Right cardiac atrium (tissue), 5 donors: Measurements from ENCODE around the gene GARNL3. TPM values are rescaled to one million over a fixed set of nuclear protein-coding genes. Genes with fewer than 3 reads are reported as not detected.

ENCODE experiments used
- ATAC-seq, 2 donors: fragments of 200-7000 bp; cut with Tn5 transposase; one replicate each; pipeline versions ENCODE4 v1.8.0 to v1.9.1; 2020; ENCODE audit warnings: moderate library complexity in 2 of 2, mild to moderate bottlenecking in 1 of 2
- DNase-seq, 3 donors: peaks; one replicate each; pipeline ENCODE4 v3.0.0-alpha.2; 2020
- H3K27ac ChIP-seq: one replicate; pipeline ENCODE4 v1.5.1; 2013; ENCODE audit warnings: mild to moderate bottlenecking, low read length, control low read depth, moderate library complexity
- H3K27me3 ChIP-seq: one replicate; pipeline ENCODE4 v1.6.1; 2013; ENCODE audit not compliant: control insufficient read depth, insufficient read depth
- H3K4me1 ChIP-seq: one replicate; pipeline ENCODE4 v1.6.1; 2013; ENCODE audit warnings: low read length; ENCODE audit not compliant: control insufficient read depth, insufficient read depth
- H3K4me3 ChIP-seq: one replicate; pipeline ENCODE4 v1.5.1; 2013; ENCODE audit warnings: low read length, control low read depth
- H3K9me3 ChIP-seq: one replicate; pipeline ENCODE4 v1.6.1; 2013; ENCODE audit warnings: low read length; ENCODE audit not compliant: control insufficient read depth
- WGBS: extraction: QIAGEN DNeasy Blood & Tissue Kit; methylation state at CpG from one replicate; pipeline ENCODE4 v1.1.7; 2013; 5-methylcytosine and 5-hydroxymethylcytosine counted together
- intact Hi-C, 4 donors: fragments of 100-400 bp; cut with DNase I; formaldehyde crosslinking; loops; one replicate each; pipeline versions ENCODE4 v1.11.0 to v1.14.0; 2022 to 2023
- polyA plus RNA-seq: library from polyadenylated mRNA; stranded (reverse); fragments of 200-250 nt; gene quantifications from one replicate; pipeline ENCODE4 v1.2.3, GENCODE V29; 2013
- total RNA-seq, 4 donors: library from RNA; stranded (reverse); fragmentation: NEBNext Ultra II Directional; extraction: Animal tissue kit (Norgen Biotek cat#: 25700); gene quantifications; one replicate each; pipeline ENCODE4 v1.2.1, GENCODE V29; 2021
- donor health status: healthy with polysubstance abuse.
- donor health status: DM: no; HTN: yes; CAD: no.
- donor health status: DM: no; HTN: no; CAD: no.
- donor health status: DM: no; HTN: yes; CAD: no; lungs with severe emphysema.
- donor health status: DM: yes; HTN: yes; CAD: no.

The GARNL3 gene
- total and polyA plus RNA-seq, 5 donors: 9.1 to 24.2 (median 16.4) TPM

- H3K4me3 ChIP-seq: peak overlapping the region; percentile 76
- no peak for ATAC-seq
- no peak for DNase-seq
- 1% methylated on average over 9 of the region's 9 CpGs for WGBS
- no peaks in the 10 kb centered on the region for H3K27me3 ChIP-seq
- no peaks in the 10 kb centered on the region for H3K9me3 ChIP-seq
- intact Hi-C loops: no loop called here
- H3K4me1 ChIP-seq: no peaks in the 10 kb centered on the region
- peak overlapping the region; percentile 96 for H3K27ac ChIP-seq
Measured at GRCh38 chr9:127423476-127423933, 158.9 kb downstream of the GARNL3 start.

GRCh38 chr9:127423934-127424675 is 159.5 kb downstream of the GARNL3 start, which contains the start of gene ZNF79:
Gene ZNF79, plus strand, starts transcription at chr9:127424382. Its CDS starts 406 bp downstream, at chr9:127424788.
- peak; percentile 94 to 98 (median 98) for DNase-seq
- Histone ChIP-seq H3K9me3 (no peaks in the 10 kb centered on the region), H3K4me1 (no peaks in the 10 kb centered on the region), H3K27me3 (no peaks in the 10 kb centered on the region), H3K4me3 (peak within 1 kb of the TSS; percentile 76), H3K27ac (peak within 1 kb of the TSS; percentile 96)
- ATAC-seq: peak; percentile 98
- under 1% methylated on average over 54 of the region's 54 CpGs for WGBS
- intact Hi-C loops: no loop called here

GRCh38 chr9:127424676-127424999 is 160.1 kb downstream of the GARNL3 start:
- intact Hi-C loops: no loop called here
- Histone ChIP-seq H3K27me3 (no peaks in the 10 kb centered on the region), H3K4me3 (peak overlapping the region; percentile 76), H3K4me1 (no peaks in the 10 kb centered on the region), H3K9me3 (no peaks in the 10 kb centered on the region), H3K27ac (peak overlapping the region; percentile 96)
- WGBS: under 1% methylated on average over 13 of the region's 13 CpGs
- ATAC-seq (no peak), DNase-seq (no peak)

GRCh38 chr9:127426756-127427155 is 162.2 kb downstream of the GARNL3 start:
- Histone ChIP-seq H3K9me3 (no peaks in the 10 kb centered on the region), H3K4me1 (no peaks in the 10 kb centered on the region), H3K27ac (no peak overlapping the region)

GRCh38 chr9:127428348-127428747 is 163.8 kb downstream of the GARNL3 start:
- no peak overlapping the region for H3K27ac ChIP-seq
- no peak overlapping the region for H3K4me3 ChIP-seq
- WGBS: 89% methylated on average over 3 of the region's 3 CpGs
- no peaks in the 10 kb centered on the region for H3K9me3 ChIP-seq
- ATAC-seq: no peak
- intact Hi-C loops: no loop called here
- DNase-seq: no peak
- no peaks in the 10 kb centered on the region for H3K4me1 ChIP-seq
- H3K27me3 ChIP-seq: no peaks in the 10 kb centered on the region

More at GRCh38 chr9:127426756-127427155, 162.2 kb downstream of the GARNL3 start:
- Histone ChIP-seq H3K27me3 (no peaks in the 10 kb centered on the region), H3K4me3 (no peak overlapping the region)
- no peak for DNase-seq
- intact Hi-C loops: no loop called here
- WGBS: 89% methylated on average over 2 of the region's 2 CpGs
- ATAC-seq: no peak

- intact Hi-C loops: no loop called here
- Histone ChIP-seq H3K9me3 (no peaks in the 10 kb centered on the region), H3K4me3 (no peak overlapping the region), H3K27me3 (no peaks in the 10 kb centered on the region), H3K4me1 (no peaks in the 10 kb centered on the region), H3K27ac (no peak overlapping the region)
- DNase-seq: no peak
- 94% methylated on average over 8 of the region's 8 CpGs for WGBS
- ATAC-seq: no peak
Measured at GRCh38 chr9:127430415-127430814, 165.8 kb downstream of the GARNL3 start.

GRCh38 chr9:127437497-127438264 is 173.1 kb downstream of the GARNL3 start:
- Histone ChIP-seq H3K27me3 (no peaks in the 10 kb centered on the region), H3K9me3 (no peaks in the 10 kb centered on the region), H3K4me3 (no peak overlapping the region), H3K4me1 (no peaks in the 10 kb centered on the region), H3K27ac (no peak overlapping the region)
- DNase-seq (no peak), ATAC-seq (no peak)
- WGBS: 87% methylated on average over 12 of the region's 12 CpGs
- intact Hi-C loops: no loop called here

GRCh38 chr9:127438394-127438793 is 173.8 kb downstream of the GARNL3 start:
- no peak for ATAC-seq
- Histone ChIP-seq H3K27ac (no peak overlapping the region), H3K9me3 (no peaks in the 10 kb centered on the region), H3K27me3 (no peaks in the 10 kb centered on the region), H3K4me1 (no peaks in the 10 kb centered on the region), H3K4me3 (no peak overlapping the region)
- intact Hi-C loops: no loop called here
- no peak for DNase-seq
- WGBS: 92% methylated on average over 9 of the region's 9 CpGs

Other genes starting within 250 kb of the GARNL3 start
- 10 to 100 TPM; 33.8 to 69.5 (median 47.2) TPM for gene ANGPTL2, start 142.1 kb upstream of the GARNL3 start, total RNA-seq
- gene ANGPTL2, start 142.1 kb upstream of the GARNL3 start, polyA plus RNA-seq: 26.7 TPM
- 10 to 100 TPM; 12.2 to 16.6 (median 13.3) TPM for gene SLC2A8, start 132.4 kb downstream of the GARNL3 start, total RNA-seq
- 15.4 TPM for gene SLC2A8, start 132.4 kb downstream of the GARNL3 start, polyA plus RNA-seq
- gene ZNF79, start 159.6 kb downstream of the GARNL3 start, total RNA-seq: 1 to 10 TPM; 6.3 to 7.9 (median 7.6) TPM
- gene ZNF79, start 159.6 kb downstream of the GARNL3 start, polyA plus RNA-seq: 3.2 TPM
- 100 to 1,000 TPM; 535 to 714 (median 622) TPM for gene RPL12, start 186.6 kb downstream of the GARNL3 start, total RNA-seq
- gene RPL12, start 186.6 kb downstream of the GARNL3 start, polyA plus RNA-seq: 1,268 TPM
- 10 to 100 TPM; 14.4 to 23.3 (median 21.1) TPM for gene LRSAM1, start 186.7 kb downstream of the GARNL3 start, total RNA-seq
- gene LRSAM1, start 186.7 kb downstream of the GARNL3 start, polyA plus RNA-seq: 23.8 TPM